Stimulated activated CD4-positive, alpha-beta T cell treated with anti-CD3 and anti-CD28 coated beads, Interleukin-2, amount 100 ng/mL, for 48 hours (primary cell): ENCODE measurements around the gene FKBP11.

Source experiments
- DNase-seq, 2 donors: peaks; one replicate each; pipeline ENCODE4 v3.0.0-alpha.2; 2020

The FKBP11 gene

GRCh38 chr12:48925304-48926011 is at the start of gene FKBP11:
FKBP11 (minus strand) TSS chr12:48925492; CDS start chr12:48925428, 64 bp downstream.
- DNase-seq: peak; percentile 51 to 59

DNA sequence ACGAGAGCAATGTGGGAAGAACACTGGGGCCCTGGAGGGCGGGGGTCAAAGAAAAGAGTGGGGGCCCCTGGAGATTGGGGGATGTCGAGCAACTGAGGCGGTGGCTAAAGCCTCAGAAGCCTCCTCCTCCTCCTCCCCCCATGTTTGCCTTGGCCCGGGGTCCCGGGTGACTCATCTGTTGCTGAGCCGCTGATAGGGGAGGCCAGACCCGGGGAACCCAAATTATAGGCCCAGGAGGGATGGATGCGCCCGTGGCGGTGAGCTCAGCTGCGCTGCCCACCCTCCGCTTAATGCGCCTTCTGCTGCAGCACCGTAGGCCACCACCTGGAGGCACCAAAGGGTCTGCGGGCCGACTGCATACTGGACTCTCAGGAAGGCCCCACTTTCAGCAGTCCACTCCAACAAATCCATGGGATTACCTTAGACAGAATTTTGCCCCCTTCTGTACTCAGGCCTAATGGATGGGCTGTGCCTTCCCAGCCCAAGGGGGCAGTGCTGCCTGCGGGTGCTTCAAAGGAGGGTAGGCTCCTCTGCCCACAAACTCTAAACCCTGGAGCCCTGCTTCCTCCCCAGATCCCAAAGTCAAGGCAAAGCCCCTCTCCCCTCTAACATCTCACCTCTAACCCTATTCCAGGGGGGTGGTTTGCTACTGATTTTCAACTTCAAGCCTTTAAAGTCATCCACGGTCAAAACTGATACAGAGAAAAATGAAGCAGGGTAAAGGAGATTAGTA is 48.8 kb upstream of the FKBP11 start:
- peak in 1 of 2 donors; percentile 33 for DNase-seq

GRCh38 chr12:48973531-48973930 is 48.2 kb upstream of the FKBP11 start:
- DNase-seq: no peak

GRCh38 chr12:48972952-48973483 is 47.7 kb upstream of the FKBP11 start:
- DNase-seq: no peak

DNA sequence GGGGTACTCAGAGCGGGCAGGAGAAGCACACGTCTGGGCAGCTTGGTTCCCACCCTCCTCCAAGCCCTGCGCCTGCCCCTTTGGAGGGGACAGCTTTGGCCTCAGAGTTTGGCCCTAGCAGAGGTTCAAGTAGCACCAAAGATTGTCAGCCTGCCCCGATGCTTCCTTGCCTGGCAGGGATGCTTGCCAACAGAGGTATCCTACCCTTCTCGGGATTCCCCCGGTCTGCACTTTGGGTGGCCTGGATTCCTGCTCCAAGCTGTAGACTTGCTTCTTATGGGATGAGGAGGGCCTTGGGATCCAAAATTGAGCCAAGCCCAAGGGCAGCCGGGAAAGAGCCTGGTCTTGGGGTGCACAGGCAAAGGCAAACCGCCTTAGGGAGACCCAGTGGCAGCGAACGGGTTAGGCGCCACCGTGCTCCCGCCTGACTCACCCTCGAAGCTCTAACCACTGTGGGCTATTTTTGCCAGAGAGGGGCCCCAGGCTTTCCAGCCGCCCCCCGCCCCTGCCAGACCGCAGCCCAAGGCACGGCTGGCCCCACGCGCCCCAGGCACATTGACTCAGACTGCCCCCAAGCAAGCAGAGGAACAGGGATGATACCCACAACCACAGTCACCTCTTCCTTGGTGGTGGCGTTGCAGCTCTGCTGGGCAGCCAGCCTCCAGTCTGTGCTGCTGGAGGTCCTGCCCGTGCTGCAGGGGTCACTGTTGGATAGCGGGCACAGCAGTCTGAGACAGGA is 47.1 kb upstream of the FKBP11 start:
- peak in 1 of 2 donors; percentile 22 for DNase-seq

- no peak for DNase-seq
These were observed 45.5 kb upstream of the FKBP11 start for GRCh38 chr12:48970702-48971334.

GRCh38 chr12:48969833-48970701 is 44.8 kb upstream of the FKBP11 start:
- DNase-seq: no peak

- no peak for DNase-seq
These were observed 44.0 kb upstream of the FKBP11 start for GRCh38 chr12:48969160-48969771.

- DNase-seq: no peak
These were observed 43.2 kb upstream of the FKBP11 start for GRCh38 chr12:48968467-48968866.

DNA sequence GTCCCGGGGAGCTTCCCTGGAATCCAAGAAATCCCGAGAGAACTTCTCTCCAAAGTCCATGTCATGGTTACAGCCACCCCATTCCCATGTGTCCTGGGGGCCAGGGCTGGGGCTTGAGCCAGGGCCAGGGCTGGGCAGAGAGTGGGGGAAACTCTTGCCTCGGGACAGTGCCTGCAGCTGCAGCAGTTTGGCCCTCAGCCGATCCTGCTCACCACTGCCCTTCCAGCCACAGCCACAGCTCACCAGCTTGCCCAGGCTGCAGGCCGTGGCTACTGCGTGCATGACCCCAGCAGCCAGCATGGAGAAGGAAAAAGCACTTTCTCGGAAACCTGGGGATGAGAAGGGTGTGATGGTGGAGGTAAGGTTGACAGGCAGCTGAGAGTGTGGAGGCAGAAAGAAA is 42.7 kb upstream of the FKBP11 start:
- DNase-seq: no peak

- DNase-seq: no peak
These were observed 41.0 kb upstream of the FKBP11 start for GRCh38 chr12:48966177-48966895.

DNA sequence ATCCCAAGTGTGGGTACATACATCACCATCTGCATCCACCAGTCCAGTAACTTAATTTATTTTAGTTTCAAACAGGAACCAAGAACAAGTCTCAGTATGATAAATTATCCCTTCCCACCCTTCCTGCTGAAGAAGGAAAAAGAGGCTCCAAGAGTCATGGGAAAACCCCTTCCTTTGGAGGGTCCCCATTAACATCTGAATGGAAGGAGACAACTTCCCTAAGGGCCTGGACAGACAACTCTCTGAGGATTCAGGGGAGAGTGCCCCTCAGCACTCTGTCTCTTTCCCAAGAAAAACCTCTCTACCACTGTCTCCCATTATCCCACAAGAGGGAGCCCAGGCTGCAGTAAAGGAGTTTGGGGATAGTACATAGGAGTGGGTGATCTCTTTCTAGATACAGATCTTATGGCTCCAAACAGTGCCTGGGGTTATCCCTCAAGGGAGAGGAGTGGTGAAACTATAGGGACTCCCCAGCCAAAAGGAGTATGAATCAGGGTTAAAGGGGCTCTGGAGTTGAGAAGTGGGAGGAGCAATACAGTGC is 40.1 kb upstream of the FKBP11 start:
- DNase-seq: no peak

- no peak for DNase-seq
These were observed 36.5 kb upstream of the FKBP11 start for GRCh38 chr12:48961801-48962200.

DNA sequence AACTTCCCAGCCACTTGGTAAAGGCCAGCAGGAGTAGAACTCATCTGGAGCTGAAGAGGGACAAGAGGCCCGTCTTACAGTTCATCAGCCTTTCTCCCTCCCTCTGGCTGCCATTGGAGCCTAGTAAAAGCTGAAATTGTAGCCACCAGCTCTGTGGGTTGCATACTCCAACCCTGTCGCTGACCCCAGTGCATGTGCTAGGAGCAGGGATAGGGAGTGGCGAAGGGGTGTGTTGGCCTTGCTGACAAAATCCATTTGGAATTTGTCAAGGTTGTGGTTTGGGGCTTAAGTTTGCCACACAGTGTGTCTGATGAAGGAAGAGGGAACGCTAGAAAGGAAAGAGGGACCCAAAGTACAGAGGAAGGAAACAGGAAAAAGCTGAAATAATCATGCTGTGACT is 36.0 kb upstream of the FKBP11 start:
- DNase-seq: no peak

DNA sequence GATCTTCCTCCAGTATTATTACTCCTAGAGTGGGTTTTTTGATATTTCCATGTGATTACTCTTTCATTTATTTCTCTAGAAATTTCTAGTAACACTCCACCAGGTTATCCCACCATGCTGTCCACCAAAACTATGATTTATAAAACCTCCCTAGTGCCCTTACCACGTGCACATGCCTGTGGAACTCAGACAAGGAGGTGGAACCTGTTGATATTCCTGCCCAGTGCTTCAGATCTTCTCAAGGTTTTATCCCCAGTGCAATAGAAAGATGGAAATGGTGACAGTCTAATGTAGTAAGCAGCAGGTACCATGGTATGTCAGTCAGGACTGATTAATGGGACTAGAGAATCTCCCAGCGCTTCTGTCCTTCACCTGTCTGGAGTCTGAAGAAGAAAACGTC is 35.5 kb upstream of the FKBP11 start:
- no peak for DNase-seq

- no peak for DNase-seq
These were observed 32.7 kb upstream of the FKBP11 start for GRCh38 chr12:48958049-48958388.

- DNase-seq: peak; percentile 88 to 92
These were observed 32.1 kb upstream of the FKBP11 start, which contains the start of gene ARF3 for GRCh38 chr12:48957141-48958048. ARF3 (minus strand) TSS chr12:48957487; CDS start chr12:48941095, 16,392 bp downstream.

GRCh38 chr12:48956279-48957140 is 31.2 kb upstream of the FKBP11 start:
- DNase-seq: no peak
